ENCODE data around the gene MINK1.

MINK1 gene

DNA sequence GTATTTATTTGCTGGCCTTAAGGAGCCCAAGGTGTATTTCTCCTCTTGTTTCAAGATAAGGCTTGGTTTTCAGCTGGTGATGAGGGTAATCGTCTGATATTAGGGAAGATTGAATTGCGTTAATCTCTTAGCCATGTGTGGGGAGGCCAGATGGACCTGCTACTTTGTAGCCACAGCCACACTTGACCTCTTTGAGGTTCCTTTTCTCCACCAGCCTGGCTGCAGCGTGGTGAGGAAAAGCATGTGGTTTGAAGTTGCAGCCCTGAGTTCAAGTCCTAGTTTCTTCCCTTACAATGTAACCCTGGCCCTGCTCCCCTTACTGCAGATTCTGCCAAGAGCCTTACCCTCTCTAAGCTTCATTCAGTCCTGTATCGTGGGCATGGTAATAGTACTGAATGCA, 3.1 kb downstream of the MINK1 start:
- no peak for TF ChIP-seq CTCF (IDR thresholded peaks at IDR 0.05; ENCODE audit: control extremely low read depth, extremely low read depth, low read depth, missing control alignments)
- ChIA-PET CTCF (interaction anchor here (1.4 kb wide), 1 partner anchor 30 kb away, joined by 3 read pairs; no protein-coding TSS in a partner anchor), POLR2A (no interaction called here)
- DNase-seq (ENCODE audit: extremely low spot score) = no peak

- TF ChIP-seq CTCF (IDR thresholded peaks at IDR 0.05; ENCODE audit: control extremely low read depth, extremely low read depth, low read depth, missing control alignments) = no peak
- DNase-seq (ENCODE audit: extremely low spot score) = no peak
- ChIA-PET POLR2A (no interaction called here), CTCF (interaction anchor here (1.0 to 1.7 kb wide), 3 partner anchors 38 to 48 kb away, joined by 3 to 5 read pairs (median 4); no protein-coding TSS in a partner anchor)
These were observed 4.5 kb downstream of the MINK1 start for GRCh38 chr17:4837471-4838308.

- ChIA-PET CTCF (interaction anchor here (1.0 to 1.7 kb wide), 3 partner anchors 39 to 48 kb away, joined by 3 to 5 read pairs (median 4); no protein-coding TSS in a partner anchor), POLR2A (no interaction called here)
- DNase-seq (ENCODE audit: extremely low spot score) = no peak
- TF ChIP-seq CTCF (IDR thresholded peaks at IDR 0.05; ENCODE audit: control extremely low read depth, extremely low read depth, low read depth, missing control alignments) = no peak
These were observed 5.2 kb downstream of the MINK1 start for GRCh38 chr17:4838309-4838785.

DNA sequence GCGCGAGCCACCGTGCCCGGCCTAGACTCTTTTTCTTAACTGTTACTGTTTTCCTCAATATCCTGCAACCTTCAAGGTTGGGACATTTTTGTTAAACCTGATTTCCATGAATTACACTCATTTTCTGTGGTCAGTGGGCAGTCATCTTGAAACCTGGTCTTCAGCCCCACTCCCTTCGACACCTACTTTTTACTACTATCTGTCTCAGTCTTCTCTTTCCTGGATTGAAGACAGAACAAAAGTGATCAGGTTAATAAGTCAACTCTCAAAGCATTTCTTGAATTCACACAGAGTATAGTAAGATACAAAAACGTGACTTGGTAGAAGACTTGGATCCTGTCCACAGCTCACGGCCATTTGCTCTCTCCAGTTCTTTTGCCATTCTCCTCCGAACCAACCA, 6.1 kb downstream of the MINK1 start:
- DNase-seq (ENCODE audit: extremely low spot score) = no peak
- ChIA-PET CTCF (interaction anchor here (1.0 to 1.9 kb wide), 2 partner anchors 11 to 43 kb away, joined by 4 read pairs; no protein-coding TSS in a partner anchor), POLR2A (no interaction called here)
- no peak for TF ChIP-seq CTCF (IDR thresholded peaks at IDR 0.05; ENCODE audit: control extremely low read depth, extremely low read depth, low read depth, missing control alignments)

GRCh38 chr17:4839965-4840892, 7.1 kb downstream of the MINK1 start:
- TF ChIP-seq CTCF (IDR thresholded peaks at IDR 0.05; ENCODE audit: control extremely low read depth, extremely low read depth, low read depth, missing control alignments) = no peak
- DNase-seq (ENCODE audit: extremely low spot score) = no peak
- ChIA-PET POLR2A (no interaction called here), CTCF (interaction anchor here (1.0 to 1.9 kb wide), 3 partner anchors 10 to 273 kb away, joined by 3 to 4 read pairs (median 4); no protein-coding TSS in a partner anchor)

GRCh38 chr17:4840893-4841242, 7.7 kb downstream of the MINK1 start:
- TF ChIP-seq CTCF (IDR thresholded peaks at IDR 0.05; ENCODE audit: control extremely low read depth, extremely low read depth, low read depth, missing control alignments) = no peak
- POLR2A ChIA-PET = no interaction called here
- CTCF ChIA-PET = interaction anchor here (1.1 to 1.9 kb wide), 2 partner anchors 42 to 274 kb away, joined by 3 to 4 read pairs; no protein-coding TSS in a partner anchor
- no peak for DNase-seq (ENCODE audit: extremely low spot score)

Measured in GM10248 (cell line).